K562 (cell line): ENCODE results near the gene DUSP16. TPM values are rescaled to one million over a fixed set of nuclear protein-coding genes. Genes with fewer than 3 reads are reported as not detected.

Experiments used
- ATAC-seq: fragments of 200-7000 bp; cut with Tn5 transposase; 3 replicates; pipeline ENCODE4 v1.9.1; 2020; ENCODE audit warnings: moderate library complexity
- BruUV-seq: library from RNA; stranded (reverse); fragments of 400-500 nt; replicated peaks from 2 replicates; lab custom pipeline; 2021; lab: Mats Ljungman, UMichigan
- CTCF ChIA-PET: fragments of 300-600 bp; formaldehyde crosslinking; extraction: SDS; loops from one replicate; lab custom pipeline; 2021; ENCODE audit warnings: low intra/inter-chr PET ratio; lab: Yijun Ruan, JAX
- POLR2A ChIA-PET: fragments of 300-600, 350-650 bp; sonication (Branson Sonifier 250); formaldehyde crosslinking; extraction: SDS; loops from one replicate; lab custom pipeline; 2021; ENCODE audit warnings: antibody characterized with exemption, inconsistent platforms; lab: Yijun Ruan, JAX
- DNase-seq, 4 experiments: peaks; one replicate each; pipeline versions ENCODE4 v3.0.0 to v3.0.0-alpha.2; 2011 to 2018; ENCODE audit warnings: low spot score in 3 of 4, mixed read lengths in 3 of 4; ENCODE audit errors: extremely low read depth in 1 of 4
- FAIRE-seq: peaks from 2 replicates; lab custom pipeline; 2011; peaks lifted over from hg19 to GRCh38; lab: Jason Lieb, UNC
- H2AFZ ChIP-seq: 2 replicates; pipeline ENCODE4 v1.6.0; 2011; ENCODE audit warnings: low read depth, low read length, control low read depth, inconsistent platforms
- H3K27ac ChIP-seq: fragments of 200-600 bp; 3 replicates; pipeline ENCODE4 v1.8.0; 2011; ENCODE audit warnings: low read depth, mild to moderate bottlenecking, control low read depth, inconsistent platforms, low read length, moderate library complexity, mixed read lengths; ENCODE audit errors: extremely low read depth
- H3K27me3 ChIP-seq, 2 experiments: fragments of 300-600 bp in 1 of 2; 2 replicates in 1 of 2; 3 replicates in 1 of 2; pipeline versions ENCODE4 v1.6.0 to v1.8.0; 2011; ENCODE audit warnings: inconsistent platforms in 2 of 2, low read length in 2 of 2, mild to moderate bottlenecking in 1 of 2, mixed read lengths in 1 of 2, moderate library complexity in 1 of 2; ENCODE audit not compliant: control insufficient read depth in 2 of 2, insufficient read depth in 2 of 2
- H3K36me3 ChIP-seq: fragments of 300-600 bp; 3 replicates; pipeline ENCODE4 v1.8.0; 2011; ENCODE audit warnings: mild to moderate bottlenecking, low read length, inconsistent platforms; ENCODE audit not compliant: control insufficient read depth, insufficient read depth
- H3K4me1 ChIP-seq, 2 experiments: fragments of 200-600 bp in 1 of 2; replicated peaks in 1 of 2; 2 replicates in 1 of 2; 3 replicates in 1 of 2; pipeline versions ENCODE4 v1.5.1 to v1.8.0; 2011; ENCODE audit warnings: inconsistent platforms in 2 of 2, low read length in 2 of 2, mild to moderate bottlenecking in 1 of 2, mixed read lengths in 1 of 2, moderate library complexity in 1 of 2; ENCODE audit not compliant: control insufficient read depth in 2 of 2, insufficient read depth in 2 of 2
- H3K4me2 ChIP-seq: 2 replicates; pipeline ENCODE4 v1.6.1; 2011; ENCODE audit warnings: low read length, control low read depth, inconsistent platforms, mixed read lengths; ENCODE audit not compliant: insufficient read depth
- H3K4me3 ChIP-seq: fragments of 200-600 bp; sonication (generic), shearing (Covaris generic); 2 replicates; pipeline ENCODE4 v1.5.1; 2016; ENCODE audit warnings: control low read depth, inconsistent platforms
- H3K79me2 ChIP-seq: fragments of 200-600 bp; 3 replicates; pipeline ENCODE4 v1.8.0; 2011; ENCODE audit warnings: low read length, inconsistent platforms; ENCODE audit not compliant: control insufficient read depth, insufficient read depth
- H3K9ac ChIP-seq, 2 experiments: 2 replicates each; pipeline versions ENCODE4 v1.6.0 to v1.6.1; 2011; ENCODE audit warnings: low read depth in 2 of 2, low read length in 2 of 2, control low read depth in 1 of 2, inconsistent platforms in 1 of 2, mild to moderate bottlenecking in 1 of 2, mixed read lengths in 1 of 2; ENCODE audit not compliant: insufficient read depth in 1 of 2
- H3K9me1 ChIP-seq: one replicate; pipeline ENCODE4 v1.6.0; 2011; ENCODE audit warnings: inconsistent platforms, mild to moderate bottlenecking, low read length, moderate library complexity; ENCODE audit not compliant: control insufficient read depth, insufficient read depth
- H3K9me3 ChIP-seq: replicated peaks from 2 replicates; pipeline ENCODE4 v1.5.1; 2011; ENCODE audit warnings: low read depth, low read length, inconsistent platforms; ENCODE audit not compliant: control insufficient read depth, insufficient read depth
- H4K20me1 ChIP-seq: replicated peaks from 2 replicates; pipeline ENCODE4 v1.6.1; 2011; ENCODE audit warnings: low read length, inconsistent platforms, mixed read lengths; ENCODE audit not compliant: control insufficient read depth, insufficient read depth
- KLF1 ChIP-seq: fragments of 450-650 bp; IDR thresholded peaks from 2 replicates; pipeline ENCODE4 v1.6.1; 2016; ENCODE audit warnings: missing genetic modification characterization, missing compliant biosample characterization
- LARP7 ChIP-seq: fragments of 450-650 bp; IDR thresholded peaks from 2 replicates; pipeline ENCODE4 v1.6.1; 2016
- ZFP1 ChIP-seq: fragments of 450-650 bp; formaldehyde crosslinking; IDR thresholded peaks from 2 replicates; pipeline ENCODE4 v1.4.0; 2020; ENCODE audit warnings: mild to moderate bottlenecking, mixed read lengths
- WGBS: fragments of 100-300 bp; shearing (Covaris generic); methylation state at CpG from one replicate; pipeline ENCODE4 v1.1.6; 2016; ENCODE audit warnings: low coverage, mixed read lengths; ENCODE audit not compliant: insufficient coverage; ENCODE audit errors: missing lambda C conversion rate; 5-methylcytosine and 5-hydroxymethylcytosine counted together
- in situ Hi-C: fragments of 300-500 bp; cut with MboI; formaldehyde crosslinking; loops from 4 replicates; pipeline ENCODE4 v1.15.0; 2018; ENCODE audit warnings: inconsistent platforms, mixed read lengths
- intact Hi-C: fragments of 100-400 bp; cut with micrococcal nuclease; formaldehyde crosslinking; loops from 2 replicates; pipeline ENCODE4 v1.14.2; 2022
- polyA plus RNA-seq, 8 experiments: library from polyadenylated mRNA; depleted of rRNA in 4 of 8; stranded (reverse) in 5 of 8; unstranded in 3 of 8; fragments of >200 nt; fragmentation: Nextera tagmentation in 2 of 8; fragmentation: Illumina TruSeq in 1 of 8; extraction: Ambion mirVana in 2 of 8; extraction: Trizol in 1 of 8; gene quantifications; 2 replicates each; pipeline versions ENCODE4 v1.2.1 to v1.2.3, GENCODE V29; 2011 to 2014; ENCODE audit warnings: inconsistent platforms in 1 of 8, missing spikeins in 1 of 8
- total RNA-seq, 7 experiments: library from RNA; depleted of rRNA in 6 of 7; stranded (reverse); fragments of >200 nt in 6 of 7; fragmentation: Illumina TruSeq in 2 of 7; extraction: Trizol in 2 of 7; gene quantifications; 2 replicates each; pipeline versions ENCODE4 v1.2.1 to v1.2.3, GENCODE V29; 2011 to 2021; ENCODE audit warnings: low replicate concordance in 1 of 7
- TF ChIP-seq, protein P1 (sequence below): IDR thresholded peaks from 2 replicates; pipeline ENCODE4 v1.6.1; 2016; ENCODE audit warnings: missing genetic modification characterization, missing compliant biosample characterization
- TF ChIP-seq, protein P2 (sequence below), 2 experiments: fragments of 450-650 bp in 1 of 2; sonication (generic) in 1 of 2; formaldehyde crosslinking in 1 of 2; IDR thresholded peaks in 1 of 2; conservative IDR thresholded peaks in 1 of 2; 2 replicates each; pipeline versions ENCODE4 v1.6.1 to v1.8.1; 2016 to 2023; ENCODE audit warnings: mild to moderate bottlenecking in 2 of 2, moderate library complexity in 2 of 2, inconsistent platforms in 1 of 2, missing genetic modification reagents in 1 of 2

The DUSP16 gene
- total and polyA plus RNA-seq, 9 of the 15 experiments (the other 6 are each of a cell fraction or from before 2014, with no cell fraction given) = 0.70 to 12.3 (median 5.7) TPM

DNA sequence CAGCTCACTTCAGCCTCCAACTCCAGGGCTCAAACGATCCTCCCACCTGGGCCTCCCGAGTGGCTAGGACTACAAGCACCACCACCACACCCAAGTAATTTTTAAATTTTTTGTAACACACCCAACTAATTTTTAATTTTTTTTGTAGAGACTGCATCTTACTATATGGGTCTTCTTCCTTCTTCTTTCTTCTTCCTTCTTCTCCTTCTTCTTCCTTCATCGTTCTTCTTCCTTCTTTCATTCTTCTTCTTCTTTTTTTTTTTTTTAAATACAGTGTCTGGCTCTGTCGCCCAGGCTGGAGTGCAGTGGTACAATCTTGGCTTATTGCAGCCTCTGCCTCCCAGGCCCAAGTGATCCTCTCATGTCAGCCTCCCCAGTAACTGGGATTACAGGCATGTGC is 48.0 kb upstream of the DUSP16 start:
- no peaks in the 10 kb centered on the region for H4K20me1 ChIP-seq
- no peak overlapping the region for H3K4me3 ChIP-seq
- in situ Hi-C loops = no loop called here
- CTCF ChIA-PET = no interaction called here
- H3K9me3 ChIP-seq = no peaks in the 10 kb centered on the region
- intact Hi-C loops = loop anchor here (5.0 kb wide), 2 partner anchors 48 to 92 kb away; partner anchors contain the start of gene DUSP16
- peak overlapping the region; percentile 66 for H2AFZ ChIP-seq
- H3K9ac ChIP-seq = peak overlapping the region in 1 of 2 experiments; percentile 72; a peak in 2 of 4 replicates
- no peaks in the 10 kb centered on the region for H3K27me3 ChIP-seq
- ATAC-seq (no peak), FAIRE-seq (no peak), DNase-seq (no peak)
- WGBS = no CpG with 5 or more reads among the region's 4 CpGs
- H3K4me1 ChIP-seq = peaks cover 0 to 11% of the 10 kb centered on the region in 2 experiments; a peak in 3 of 5 replicates
- peak overlapping the region; percentile 76; the same call in 2 of the 3 replicates for H3K27ac ChIP-seq
- H3K36me3 ChIP-seq = no peaks in the 10 kb centered on the region
- peak overlapping the region; percentile 76 for H3K4me2 ChIP-seq
- POLR2A ChIA-PET = interaction anchor here (0.6 to 0.9 kb wide), 2 partner anchors 19 to 23 kb away, joined by 3 read pairs; no protein-coding TSS in a partner anchor
- no peaks in the 10 kb centered on the region for H3K79me2 ChIP-seq
- H3K9me1 ChIP-seq = no peaks in the 10 kb centered on the region
- no TSS peak for BruUV-seq
- TF ChIP-seq ZFP1 (CRISPR knock-in tag) (no peak), KLF1 (tag) (no peak), LARP7 (0 out of 2 replicates have a peak, but pooled peaks have one; percentile 23)
- TF ChIP-seq, protein P1, sequence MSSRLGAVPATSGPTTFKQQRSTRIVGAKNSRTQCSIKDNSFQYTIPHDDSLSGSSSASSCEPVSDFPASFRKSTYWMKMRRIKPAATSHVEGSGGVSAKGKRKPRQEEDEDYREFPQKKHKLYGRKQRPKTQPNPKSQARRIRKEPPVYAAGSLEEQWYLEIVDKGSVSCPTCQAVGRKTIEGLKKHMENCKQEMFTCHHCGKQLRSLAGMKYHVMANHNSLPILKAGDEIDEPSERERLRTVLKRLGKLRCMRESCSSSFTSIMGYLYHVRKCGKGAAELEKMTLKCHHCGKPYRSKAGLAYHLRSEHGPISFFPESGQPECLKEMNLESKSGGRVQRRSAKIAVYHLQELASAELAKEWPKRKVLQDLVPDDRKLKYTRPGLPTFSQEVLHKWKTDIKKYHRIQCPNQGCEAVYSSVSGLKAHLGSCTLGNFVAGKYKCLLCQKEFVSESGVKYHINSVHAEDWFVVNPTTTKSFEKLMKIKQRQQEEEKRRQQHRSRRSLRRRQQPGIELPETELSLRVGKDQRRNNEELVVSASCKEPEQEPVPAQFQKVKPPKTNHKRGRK (tag) = peak; percentile 90
- TF ChIP-seq, protein P2, sequence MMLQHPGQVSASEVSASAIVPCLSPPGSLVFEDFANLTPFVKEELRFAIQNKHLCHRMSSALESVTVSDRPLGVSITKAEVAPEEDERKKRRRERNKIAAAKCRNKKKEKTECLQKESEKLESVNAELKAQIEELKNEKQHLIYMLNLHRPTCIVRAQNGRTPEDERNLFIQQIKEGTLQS (IDR thresholded peaks at IDR 0.05) = no peak
- TF ChIP-seq, protein P2 (CRISPR knock-in tag; conservative IDR thresholded peaks at IDR 0.05) = no peak
